ENCODE data around the gene STAT6. TPM values are rescaled to one million over a fixed set of nuclear protein-coding genes. Genes with fewer than 3 reads are reported as not detected.

Gene STAT6, protein sequence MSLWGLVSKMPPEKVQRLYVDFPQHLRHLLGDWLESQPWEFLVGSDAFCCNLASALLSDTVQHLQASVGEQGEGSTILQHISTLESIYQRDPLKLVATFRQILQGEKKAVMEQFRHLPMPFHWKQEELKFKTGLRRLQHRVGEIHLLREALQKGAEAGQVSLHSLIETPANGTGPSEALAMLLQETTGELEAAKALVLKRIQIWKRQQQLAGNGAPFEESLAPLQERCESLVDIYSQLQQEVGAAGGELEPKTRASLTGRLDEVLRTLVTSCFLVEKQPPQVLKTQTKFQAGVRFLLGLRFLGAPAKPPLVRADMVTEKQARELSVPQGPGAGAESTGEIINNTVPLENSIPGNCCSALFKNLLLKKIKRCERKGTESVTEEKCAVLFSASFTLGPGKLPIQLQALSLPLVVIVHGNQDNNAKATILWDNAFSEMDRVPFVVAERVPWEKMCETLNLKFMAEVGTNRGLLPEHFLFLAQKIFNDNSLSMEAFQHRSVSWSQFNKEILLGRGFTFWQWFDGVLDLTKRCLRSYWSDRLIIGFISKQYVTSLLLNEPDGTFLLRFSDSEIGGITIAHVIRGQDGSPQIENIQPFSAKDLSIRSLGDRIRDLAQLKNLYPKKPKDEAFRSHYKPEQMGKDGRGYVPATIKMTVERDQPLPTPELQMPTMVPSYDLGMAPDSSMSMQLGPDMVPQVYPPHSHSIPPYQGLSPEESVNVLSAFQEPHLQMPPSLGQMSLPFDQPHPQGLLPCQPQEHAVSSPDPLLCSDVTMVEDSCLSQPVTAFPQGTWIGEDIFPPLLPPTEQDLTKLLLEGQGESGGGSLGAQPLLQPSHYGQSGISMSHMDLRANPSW
- 219 and 234 TPM in 2 replicates for total RNA-seq (2013; cell fraction: nucleolus; rRNA removed)
- total RNA-seq (2014; rRNA removed): 100 and 101 TPM in 2 replicates
- 79.0 and 79.9 TPM in 2 replicates for total RNA-seq (2014; rRNA removed; fragmentation: Illumina TruSeq; extraction: Trizol)
- total RNA-seq (2021): 146 and 163 TPM in 2 replicates
- polyA plus RNA-seq (2011; ENCODE audit: low read depth): 92.2 TPM
- polyA plus RNA-seq (2011; rRNA removed): 107 and 176 TPM in 2 replicates
- 210 and 211 TPM in 2 replicates for polyA plus RNA-seq (2011; cell fraction: cytosol; rRNA removed)
- polyA plus RNA-seq (2011; cell fraction: nucleus; rRNA removed): 576 and 633 TPM in 2 replicates
- 137 and 138 TPM in 2 replicates for polyA plus RNA-seq (2012)
- 161 and 168 TPM in 2 replicates for polyA plus RNA-seq (2014; fragmentation: Illumina TruSeq; extraction: Trizol)
- polyA plus RNA-seq (2014; fragmentation: Nextera tagmentation; extraction: Ambion mirVana): 10 to 100 TPM; 14.2 to 17.3 TPM
- 153 and 157 TPM in 2 replicates for polyA plus RNA-seq (2014; rRNA removed)
- 10 to 100 TPM; 61.0 to 63.3 TPM for polyA plus RNA-seq (2016; fragmentation: Nextera tagmentation; extraction: Ambion mirVana)
- 146 and 216 TPM in 2 replicates for polyA minus RNA-seq (2011; rRNA and poly(A)+ RNA removed)
- polyA minus RNA-seq (2011; cell fraction: cytosol; rRNA and poly(A)+ RNA removed): 57.9 and 72.7 TPM in 2 replicates
- polyA minus RNA-seq (2011; cell fraction: nucleus; rRNA and poly(A)+ RNA removed): 75.9 and 146 TPM in 2 replicates
- percentile 83 among the genes with signal in this experiment for Bru-seq, nascent RNA
- percentile 91 among the genes with signal in this experiment for BruChase-seq, experiment 1, labeled RNA remaining after a 6-hour chase
- BruChase-seq, experiment 2, labeled RNA remaining after a 2-hour chase: percentile 82 among the genes with signal in this experiment
- long read RNA-seq, experiment 1, full-length matches to known transcripts: 3 of 8 reads
- long read RNA-seq, experiment 1, partial matches to known transcripts: 2 of 8 reads
- long read RNA-seq, experiment 1, other reads (novel, unspliced or antisense): 3 of 8 reads
- long read RNA-seq, experiment 2, partial matches to known transcripts: 3 of 17 reads
- long read RNA-seq, experiment 2, other reads (novel, unspliced or antisense): 14 of 17 reads

DNA sequence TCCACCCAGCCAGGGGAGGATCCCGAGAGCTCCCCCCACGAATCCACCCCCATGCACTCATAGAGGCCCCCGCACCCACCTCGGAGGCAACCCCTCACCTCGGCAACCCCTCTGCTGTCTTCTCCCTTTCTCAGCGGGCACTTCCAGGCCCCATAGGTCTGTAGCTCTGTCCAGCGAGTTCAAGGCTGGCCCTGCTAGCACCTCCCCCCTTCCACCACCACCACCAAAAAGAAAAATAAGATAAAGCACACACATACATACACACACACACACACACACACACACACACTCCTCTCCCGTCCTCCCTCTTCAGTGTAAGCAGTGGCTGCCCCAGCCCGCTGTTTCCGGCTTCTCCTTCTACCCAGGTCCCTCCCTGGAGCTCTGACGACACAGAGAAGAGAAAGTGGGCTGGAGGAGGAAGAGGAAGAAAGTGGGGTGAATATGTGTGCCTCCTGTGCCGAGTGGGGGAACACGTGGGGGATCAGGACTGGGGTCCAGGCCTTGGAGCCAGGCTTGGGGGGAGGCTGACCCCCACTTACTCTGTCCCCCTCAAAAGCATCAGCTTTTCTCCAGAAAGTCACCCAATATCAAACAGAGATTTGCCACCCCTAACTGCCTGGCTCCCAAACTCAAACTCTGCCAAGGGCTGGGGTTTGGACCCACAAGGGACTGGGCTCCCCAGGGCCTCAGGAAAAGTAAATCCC, at the start of gene STAT6:
STAT6 (minus strand) TSS at position 332 of the 704 bp plus-strand sequence. CDS start 3,084 bp downstream, outside the sequence.
- H3K79me2 ChIP-seq (ENCODE audit: control insufficient read depth, insufficient read depth, low read length): peaks cover 41% of the 10 kb centered on the region
- WGBS (ENCODE audit: insufficient coverage, insufficient replicate concordance, low lambda C conversion rate, missing lambda C conversion rate): 1% methylated on average over 12 of the region's 13 CpGs
- POLR2A ChIA-PET: interaction anchor here (0.5 to 4.9 kb wide), 26 partner anchors 8 to 482 kb away, joined by 3 to 94 read pairs (median 6); partner anchors contain the start of genes BAZ2A, NAB2, NEMP1 and SHMT2
- intact Hi-C loops (cut with micrococcal nuclease; ENCODE audit: unreplicated experiment) (loop anchor here (1.0 to 5.0 kb wide), 4 partner anchors 18 to 359 kb away; partner anchors contain the start of gene PRIM1), in situ Hi-C loops (cut with MboI) (loop anchor here (5.0 kb wide), 3 partner anchors 44 to 354 kb away; no protein-coding TSS in a partner anchor)
- H2AFZ ChIP-seq (ENCODE audit: control insufficient read depth, low read depth, low read length): peak within 1 kb of the TSS; percentile 65
- no peaks in the 10 kb centered on the region for H3K9me3 ChIP-seq (replicated peaks; ENCODE audit: control insufficient read depth, insufficient read depth, low read length)
- FAIRE-seq (peak; percentile 90), DNase-seq (ENCODE audit: low read depth, low spot score) (no peak), ATAC-seq (peak; percentile 81)
- H3K9ac ChIP-seq (ENCODE audit: control insufficient read depth, insufficient read depth, low read length): peak within 1 kb of the TSS; percentile 96
- RAD21 ChIA-PET (ENCODE audit: unreplicated experiment): interaction anchor here (0.6 to 5.3 kb wide), 43 partner anchors 10 to 597 kb away, joined by 3 to 285 read pairs (median 7); partner anchors contain the start of genes LRP1, NAB2, NACA and NEMP1
- CTCF ChIA-PET: interaction anchor here (0.6 to 11.7 kb wide), 50 partner anchors 11 to 1639 kb away, joined by 3 to 458 read pairs (median 7); partner anchors contain the start of genes HSD17B6, MYO1A, NAB2 and NACA
- peak within 1 kb of the TSS; percentile 97 for H3K27ac ChIP-seq (ENCODE audit: control insufficient read depth, insufficient read depth)
- peak within 1 kb of the TSS; percentile 95 for H3K4me3 ChIP-seq
- no peaks in the 10 kb centered on the region for H4K20me1 ChIP-seq (ENCODE audit: control insufficient read depth, insufficient read depth)
- H3K4me2 ChIP-seq (ENCODE audit: control insufficient read depth, insufficient read depth): peak within 1 kb of the TSS; percentile 88
- peaks cover 8% of the 10 kb centered on the region for H3K4me1 ChIP-seq (ENCODE audit: control insufficient read depth, insufficient read depth, low read length)
- SMC1A ChIA-PET (ENCODE audit: uncharacterized antibody, unreplicated experiment): interaction anchor here (0.7 to 8.6 kb wide), 36 partner anchors 8 to 597 kb away, joined by 3 to 246 read pairs (median 7); partner anchors contain the start of genes HSD17B6, NAB2, NACA and NEMP1
- BruUV-seq (replicated peaks): no TSS peak
- H3K36me3 ChIP-seq (ENCODE audit: control insufficient read depth in 2 of 2, insufficient read depth in 2 of 2, low read length in 1 of 2): peaks cover 7 to 14% of the 10 kb centered on the region in 2 experiments; a peak in 3 of 4 replicates
- H3K27me3 ChIP-seq (replicated peaks in 1 of 2; ENCODE audit: control insufficient read depth in 2 of 2, insufficient read depth in 2 of 2, low read length in 1 of 2): no peaks in the 10 kb centered on the region
- 0 out of 2 replicates have a peak, but pooled peaks have one; percentile 76 for TF ChIP-seq MTA3 (IDR thresholded peaks at IDR 0.05; ENCODE audit: borderline replicate concordance, low read length)
- TF ChIP-seq POU2F2 (IDR thresholded peaks at IDR 0.05; ENCODE audit: borderline replicate concordance, low read depth, low read length): no peak; the same call in 2 of the 3 replicates
- no peak for TF ChIP-seq FOXM1 (IDR thresholded peaks at IDR 0.05; ENCODE audit: low read depth, low read length)
- TF ChIP-seq TCF3 (IDR thresholded peaks at IDR 0.05; ENCODE audit: borderline replicate concordance, insufficient read depth, low read depth, low read length): no peak
- no peak for TF ChIP-seq PAX5 (IDR thresholded peaks at IDR 0.05; ENCODE audit: borderline replicate concordance, low read depth, low read length)
- TF ChIP-seq ZNF207 (IDR thresholded peaks at IDR 0.05; ENCODE audit: borderline replicate concordance): no peak
- peak; percentile 85 for TF ChIP-seq POLR2AphosphoS2 (IDR thresholded peaks at IDR 0.05; ENCODE audit: low read depth, low read length)
- TF ChIP-seq, protein P1, sequence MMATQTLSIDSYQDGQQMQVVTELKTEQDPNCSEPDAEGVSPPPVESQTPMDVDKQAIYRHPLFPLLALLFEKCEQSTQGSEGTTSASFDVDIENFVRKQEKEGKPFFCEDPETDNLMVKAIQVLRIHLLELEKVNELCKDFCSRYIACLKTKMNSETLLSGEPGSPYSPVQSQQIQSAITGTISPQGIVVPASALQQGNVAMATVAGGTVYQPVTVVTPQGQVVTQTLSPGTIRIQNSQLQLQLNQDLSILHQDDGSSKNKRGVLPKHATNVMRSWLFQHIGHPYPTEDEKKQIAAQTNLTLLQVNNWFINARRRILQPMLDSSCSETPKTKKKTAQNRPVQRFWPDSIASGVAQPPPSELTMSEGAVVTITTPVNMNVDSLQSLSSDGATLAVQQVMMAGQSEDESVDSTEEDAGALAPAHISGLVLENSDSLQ (IDR thresholded peaks at IDR 0.05): 0 out of 2 replicates have a peak, but pooled peaks have one; percentile 0
- TF ChIP-seq, protein P2, sequence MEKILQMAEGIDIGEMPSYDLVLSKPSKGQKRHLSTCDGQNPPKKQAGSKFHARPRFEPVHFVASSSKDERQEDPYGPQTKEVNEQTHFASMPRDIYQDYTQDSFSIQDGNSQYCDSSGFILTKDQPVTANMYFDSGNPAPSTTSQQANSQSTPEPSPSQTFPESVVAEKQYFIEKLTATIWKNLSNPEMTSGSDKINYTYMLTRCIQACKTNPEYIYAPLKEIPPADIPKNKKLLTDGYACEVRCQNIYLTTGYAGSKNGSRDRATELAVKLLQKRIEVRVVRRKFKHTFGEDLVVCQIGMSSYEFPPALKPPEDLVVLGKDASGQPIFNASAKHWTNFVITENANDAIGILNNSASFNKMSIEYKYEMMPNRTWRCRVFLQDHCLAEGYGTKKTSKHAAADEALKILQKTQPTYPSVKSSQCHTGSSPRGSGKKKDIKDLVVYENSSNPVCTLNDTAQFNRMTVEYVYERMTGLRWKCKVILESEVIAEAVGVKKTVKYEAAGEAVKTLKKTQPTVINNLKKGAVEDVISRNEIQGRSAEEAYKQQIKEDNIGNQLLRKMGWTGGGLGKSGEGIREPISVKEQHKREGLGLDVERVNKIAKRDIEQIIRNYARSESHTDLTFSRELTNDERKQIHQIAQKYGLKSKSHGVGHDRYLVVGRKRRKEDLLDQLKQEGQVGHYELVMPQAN (conservative IDR thresholded peaks at IDR 0.05): no peak; the same call in 1 of the 2 replicates
- no peak for TF ChIP-seq MTA2 (IDR thresholded peaks at IDR 0.05; ENCODE audit: low read depth)
- TF ChIP-seq TCF12 (IDR thresholded peaks at IDR 0.05; ENCODE audit: low read depth, low read length): no peak
